ENCODE measurements around the gene SERPINB6.

SERPINB6 gene

GRCh38 chr6:2956930-2957685, 14.3 kb downstream of the SERPINB6 start:
- Histone ChIP-seq H3F3A (ENCODE audit: control insufficient read depth, insufficient read depth) (no peaks in the 10 kb centered on the region), H4K20me1 (ENCODE audit: control insufficient read depth, insufficient read depth, low read depth, low read length) (no peaks in the 10 kb centered on the region), H3K36me3 (ENCODE audit: control insufficient read depth, low read length) (no peaks in the 10 kb centered on the region), H3K27ac (ENCODE audit: low read depth, low read length) (no peak overlapping the region), H3K4me3 (ENCODE audit: low read length) (no peak overlapping the region), H3K9me3 (ENCODE audit: control insufficient read depth, insufficient read depth, low read length) (no peaks in the 10 kb centered on the region), H3K9me2 (replicated peaks; ENCODE audit: control insufficient read depth, low read length) (no peaks in the 10 kb centered on the region), H3K27me3 (ENCODE audit: control insufficient read depth, low read length) (peaks cover 10% of the 10 kb centered on the region), H3K79me2 (ENCODE audit: control insufficient read depth, low read length) (no peaks in the 10 kb centered on the region), H3K4me1 (ENCODE audit: control insufficient read depth, low read length) (peaks cover 10% of the 10 kb centered on the region), H3K4me2 (ENCODE audit: low read length) (no peak overlapping the region)
- TF ChIP-seq CTCF (IDR thresholded peaks at IDR 0.05; ENCODE audit: low read depth, low read length, poor library complexity, severe bottlenecking) (no peak), EZH2phosphoT487 (IDR thresholded peaks at IDR 0.05; ENCODE audit: borderline replicate concordance, low read length) (no peak)

GRCh38 chr6:2953098-2953497, 18.3 kb downstream of the SERPINB6 start:
- H3K4me3 ChIP-seq (ENCODE audit: low read length): peak overlapping the region; percentile 47; the same call in 1 of the 2 replicates
- H3K9me3 ChIP-seq (ENCODE audit: control insufficient read depth, insufficient read depth, low read length): no peaks in the 10 kb centered on the region
- H3K27me3 ChIP-seq (ENCODE audit: control insufficient read depth, low read length): peaks cover 3% of the 10 kb centered on the region; the same call in 1 of the 2 replicates
- H3K4me1 ChIP-seq (ENCODE audit: control insufficient read depth, low read length): peaks cover 15% of the 10 kb centered on the region
- H3K4me2 ChIP-seq (ENCODE audit: low read length): peak overlapping the region; percentile 56
- no peaks in the 10 kb centered on the region for H3K9me2 ChIP-seq (replicated peaks; ENCODE audit: control insufficient read depth, low read length)
- TF ChIP-seq CTCF (IDR thresholded peaks at IDR 0.05; ENCODE audit: low read depth, low read length, poor library complexity, severe bottlenecking) (no peak), EZH2phosphoT487 (IDR thresholded peaks at IDR 0.05; ENCODE audit: borderline replicate concordance, low read length) (no peak)
- H3K27ac ChIP-seq (ENCODE audit: low read depth, low read length): no peak overlapping the region
- H3F3A ChIP-seq (ENCODE audit: control insufficient read depth, insufficient read depth): no peaks in the 10 kb centered on the region
- H4K20me1 ChIP-seq (ENCODE audit: control insufficient read depth, insufficient read depth, low read depth, low read length): no peaks in the 10 kb centered on the region
- no peaks in the 10 kb centered on the region for H3K36me3 ChIP-seq (ENCODE audit: control insufficient read depth, low read length)
- H3K79me2 ChIP-seq (ENCODE audit: control insufficient read depth, low read length): no peaks in the 10 kb centered on the region

DNA sequence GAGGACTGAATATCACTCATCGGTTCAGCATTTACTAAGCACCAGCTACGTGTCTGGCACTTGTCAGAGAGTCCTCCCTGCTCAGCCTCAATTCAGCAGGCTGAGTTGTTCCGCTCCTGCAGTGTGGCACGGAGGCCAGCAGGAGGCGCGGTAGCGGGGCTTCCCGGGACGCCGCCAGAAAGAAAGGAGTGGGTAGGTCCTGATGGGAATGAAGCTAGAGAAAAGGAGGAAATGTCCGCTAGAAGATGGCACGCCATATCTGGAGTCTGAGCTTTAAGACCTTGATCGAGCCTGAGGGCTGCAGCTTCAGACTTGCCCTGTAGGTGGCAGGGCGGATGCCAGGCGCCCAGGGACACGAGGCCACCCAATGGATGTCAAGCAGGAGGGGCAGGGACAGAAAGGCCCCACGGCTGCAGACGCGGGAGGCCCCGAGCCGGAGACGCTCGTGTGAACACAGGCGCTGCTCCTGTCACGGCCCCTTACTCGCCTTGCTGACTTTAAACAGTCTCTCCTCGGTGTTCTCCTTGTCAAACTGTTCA, 18.7 kb downstream of the SERPINB6 start:
- H3K9me3 ChIP-seq (ENCODE audit: control insufficient read depth, insufficient read depth, low read length): no peaks in the 10 kb centered on the region
- H3K36me3 ChIP-seq (ENCODE audit: control insufficient read depth, low read length): no peaks in the 10 kb centered on the region
- peak; percentile 100 for TF ChIP-seq CTCF (IDR thresholded peaks at IDR 0.05; ENCODE audit: low read depth, low read length, poor library complexity, severe bottlenecking)
- TF ChIP-seq EZH2phosphoT487 (IDR thresholded peaks at IDR 0.05; ENCODE audit: borderline replicate concordance, low read length): no peak
- H3K27me3 ChIP-seq (ENCODE audit: control insufficient read depth, low read length): peaks cover 2% of the 10 kb centered on the region; the same call in 1 of the 2 replicates
- H4K20me1 ChIP-seq (ENCODE audit: control insufficient read depth, insufficient read depth, low read depth, low read length): no peaks in the 10 kb centered on the region
- H3K9me2 ChIP-seq (replicated peaks; ENCODE audit: control insufficient read depth, low read length): no peaks in the 10 kb centered on the region
- H3F3A ChIP-seq (ENCODE audit: control insufficient read depth, insufficient read depth): no peaks in the 10 kb centered on the region
- peak overlapping the region; percentile 47 for H3K4me3 ChIP-seq (ENCODE audit: low read length)
- H3K27ac ChIP-seq (ENCODE audit: low read depth, low read length): no peak overlapping the region
- H3K4me2 ChIP-seq (ENCODE audit: low read length): peak overlapping the region; percentile 56
- no peaks in the 10 kb centered on the region for H3K79me2 ChIP-seq (ENCODE audit: control insufficient read depth, low read length)
- H3K4me1 ChIP-seq (ENCODE audit: control insufficient read depth, low read length): peaks cover 15% of the 10 kb centered on the region
